Activated CD4-positive, alpha-beta T cell treated with anti-CD3 and anti-CD28 coated beads, Interleukin-2, amount 50 U/mL, for 4 hours (primary cell): Measurements from ENCODE around the gene PHPT1.

Source experiments
- DNase-seq, 2 experiments: peaks; one replicate each; pipeline ENCODE4 v3.0.0-alpha.2; 2020

The PHPT1 gene

GRCh38 chr9:136849960-136850865, 1.0 kb downstream of the PHPT1 start:
- DNase-seq = no peak

- DNase-seq = no peak
Observed at GRCh38 chr9:136850866-136851775, 1.9 kb downstream of the PHPT1 start.

- DNase-seq = no peak
Observed at GRCh38 chr9:136851941-136852663, 2.9 kb downstream of the PHPT1 start, which contains the start of gene MAMDC4. Gene MAMDC4, plus strand, starts transcription at chr9:136852346. Its CDS starts 71 bp downstream, at chr9:136852417.

- DNase-seq = no peak
Observed at GRCh38 chr9:136852664-136853595, 3.7 kb downstream of the PHPT1 start.

- no peak for DNase-seq
Observed at GRCh38 chr9:136853596-136854112, 4.4 kb downstream of the PHPT1 start.

- no peak for DNase-seq
Observed at GRCh38 chr9:136854113-136854841, 5.1 kb downstream of the PHPT1 start.

GRCh38 chr9:136854842-136855460, 5.7 kb downstream of the PHPT1 start:
- no peak for DNase-seq

GRCh38 chr9:136855461-136856078, 6.4 kb downstream of the PHPT1 start:
- DNase-seq = no peak

- no peak for DNase-seq
Observed at GRCh38 chr9:136856079-136856476, 6.9 kb downstream of the PHPT1 start.

- no peak for DNase-seq
Observed at GRCh38 chr9:136856541-136857141, 7.4 kb downstream of the PHPT1 start.

- DNase-seq = no peak
Observed at GRCh38 chr9:136857166-136857565, 8.0 kb downstream of the PHPT1 start.

- no peak for DNase-seq
Observed at GRCh38 chr9:136857581-136858412, 8.6 kb downstream of the PHPT1 start.

GRCh38 chr9:136858452-136858843, 9.2 kb downstream of the PHPT1 start:
- no peak for DNase-seq

- no peak for DNase-seq
Observed at GRCh38 chr9:136858844-136859757, 9.9 kb downstream of the PHPT1 start.

GRCh38 chr9:136860529-136860928, 11.3 kb downstream of the PHPT1 start:
- no peak for DNase-seq

- no peak for DNase-seq
Observed at GRCh38 chr9:136860933-136861873, 12.0 kb downstream of the PHPT1 start.
